ENCODE results near the gene VAV1. TPM values are rescaled to one million over a fixed set of nuclear protein-coding genes. Genes with fewer than 3 reads are reported as not detected.

Gene VAV1
- total and polyA plus RNA-seq, 2 donors, result 3.0 to 4.4 TPM

DNA sequence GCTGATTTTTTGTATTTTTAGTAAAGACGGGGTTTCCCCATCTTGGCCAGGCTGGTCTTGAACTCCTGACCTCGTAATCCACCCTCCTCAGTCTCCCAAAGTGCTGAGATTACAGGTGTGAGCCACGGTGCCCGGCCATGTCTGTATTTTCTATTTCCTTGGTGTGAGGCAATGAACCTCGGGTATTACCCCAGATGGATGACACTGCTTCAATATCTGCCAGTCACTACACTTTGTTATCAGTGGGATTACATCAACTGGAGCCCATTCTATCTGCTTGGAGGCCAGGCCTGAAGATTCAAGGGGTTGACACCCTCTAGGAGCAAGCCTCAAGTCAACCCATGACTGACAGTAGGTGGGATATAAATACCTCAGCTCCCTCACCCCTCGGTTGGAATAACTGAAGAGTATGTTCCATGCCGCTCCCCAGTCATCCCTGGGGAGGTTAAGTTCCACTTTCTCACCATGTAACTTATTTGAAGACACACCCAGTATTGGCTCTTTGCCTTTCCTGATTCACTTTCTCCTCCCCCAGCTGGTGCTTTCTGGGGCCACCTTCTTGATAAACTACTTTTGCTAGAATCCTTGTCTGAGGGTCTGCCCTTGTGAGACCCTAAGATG is 113.9 kb downstream of the VAV1 start:
- Histone ChIP-seq H3K4me1 (ENCODE audit: insufficient read depth) (no peaks in the 10 kb centered on the region), H3K4me3 (ENCODE audit: low read depth, low read length) (no peak overlapping the region), H3K27ac (ENCODE audit: low read depth) (no peak overlapping the region), H3K36me3 (ENCODE audit: insufficient read depth) (no peaks in the 10 kb centered on the region)
- DNase-seq (ENCODE audit: extremely low spot score), result no peak
- 77% methylated on average over 7 of the region's 7 CpGs for WGBS

DNA sequence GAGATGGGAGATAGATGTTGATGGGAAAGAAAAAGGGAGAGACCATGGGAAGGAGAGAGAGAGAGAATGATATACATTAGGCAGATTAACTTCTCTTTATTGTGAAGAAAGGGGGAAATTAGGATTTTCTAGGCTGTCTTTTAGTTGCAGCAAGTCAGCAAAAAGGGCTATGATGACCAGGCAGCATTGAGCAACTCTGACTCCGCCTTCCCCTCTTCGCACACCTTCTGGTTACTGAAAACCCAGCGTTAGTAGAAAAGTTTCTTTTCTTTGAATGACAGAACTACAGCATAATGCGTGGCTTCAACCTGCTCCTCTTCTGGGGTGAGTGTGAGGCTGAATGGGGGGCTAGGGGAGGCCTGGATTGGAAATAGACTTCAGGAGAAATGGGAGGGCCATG is 114.8 kb downstream of the VAV1 start, which contains the start of gene ADGRE1:
Gene ADGRE1, plus strand, starts transcription at position 264 of the 400 bp plus-strand sequence. Its CDS starts 30 bp downstream, at position 294.
- 64% methylated on average over 4 of the region's 4 CpGs for WGBS
- no peaks in the 10 kb centered on the region for H3K4me1 ChIP-seq (ENCODE audit: insufficient read depth)

DNA sequence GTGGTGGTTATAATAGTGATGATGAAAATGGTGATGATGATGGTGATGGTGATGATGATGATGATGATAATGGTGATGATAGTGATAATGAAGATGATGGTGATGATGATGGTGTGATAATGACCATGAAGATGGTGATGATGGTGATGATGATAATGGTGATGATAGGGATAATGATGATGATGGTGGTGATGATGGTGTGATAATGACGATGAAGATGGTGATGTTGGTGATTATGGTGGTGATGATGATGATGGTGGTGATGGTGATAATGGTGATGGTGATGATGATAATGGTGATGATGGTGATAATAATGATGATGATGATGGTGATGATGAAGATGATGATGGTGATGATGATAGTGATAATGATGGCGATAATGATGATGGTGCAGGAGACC is 116.5 kb downstream of the VAV1 start:
- no peaks in the 10 kb centered on the region for H3K4me1 ChIP-seq (ENCODE audit: insufficient read depth)
- DNase-seq (ENCODE audit: extremely low spot score), result no peak
- H3K4me3 ChIP-seq (ENCODE audit: low read depth, low read length), result no peak overlapping the region
- no peak overlapping the region for H3K27ac ChIP-seq (ENCODE audit: low read depth)
- WGBS, result 89% methylated on average over 2 of the region's 2 CpGs
- H3K36me3 ChIP-seq (ENCODE audit: insufficient read depth), result no peaks in the 10 kb centered on the region

More for the DNA sequence above, 114.8 kb downstream of the VAV1 start, which contains the start of gene ADGRE1:
- Histone ChIP-seq H3K4me3 (ENCODE audit: low read depth, low read length) (no peak within 1 kb of the TSS), H3K27ac (ENCODE audit: low read depth) (no peak within 1 kb of the TSS), H3K36me3 (ENCODE audit: insufficient read depth) (no peaks in the 10 kb centered on the region)
- no peak for DNase-seq (ENCODE audit: extremely low spot score)

DNA sequence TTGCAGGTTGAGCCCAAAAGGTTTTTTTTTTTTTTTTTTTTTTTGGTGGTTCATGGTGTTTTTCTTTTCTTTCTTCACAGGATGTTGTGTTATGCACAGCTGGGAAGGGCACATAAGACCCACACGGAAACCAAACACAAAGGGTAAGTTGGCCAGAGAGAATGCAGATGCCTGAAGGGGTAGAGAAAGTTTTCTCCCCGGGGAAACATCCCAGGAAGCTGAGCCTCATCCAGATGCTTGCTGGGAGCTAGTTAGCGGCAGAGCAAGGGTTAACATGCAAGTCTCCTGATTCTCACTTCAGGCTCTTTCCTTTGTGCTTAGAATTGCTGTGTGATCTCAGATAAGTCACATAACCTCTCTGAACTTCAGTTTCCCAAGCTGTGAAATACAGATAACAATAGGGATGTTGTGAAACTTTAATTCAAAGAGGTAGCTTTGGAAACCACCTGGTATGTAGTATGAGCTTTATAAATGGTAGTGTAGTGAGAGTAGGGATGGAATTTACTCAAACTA is 117.9 kb downstream of the VAV1 start:
- no peak overlapping the region for H3K4me3 ChIP-seq (ENCODE audit: low read depth, low read length)
- no peak overlapping the region for H3K27ac ChIP-seq (ENCODE audit: low read depth)
- H3K36me3 ChIP-seq (ENCODE audit: insufficient read depth), result no peaks in the 10 kb centered on the region
- DNase-seq (ENCODE audit: extremely low spot score), result no peak
- WGBS, result 56% methylated on average over 3 of the region's 3 CpGs
- H3K4me1 ChIP-seq (ENCODE audit: insufficient read depth), result no peaks in the 10 kb centered on the region

- H3K36me3 ChIP-seq (ENCODE audit: insufficient read depth), result no peaks in the 10 kb centered on the region
- no peak overlapping the region for H3K4me3 ChIP-seq (ENCODE audit: low read depth, low read length)
- H3K27ac ChIP-seq (ENCODE audit: low read depth), result no peak overlapping the region
- no peaks in the 10 kb centered on the region for H3K4me1 ChIP-seq (ENCODE audit: insufficient read depth)
- 65% methylated on average over 8 of the region's 8 CpGs for WGBS
- DNase-seq (ENCODE audit: extremely low spot score), result no peak
Observed at GRCh38 chr19:6890938-6891337, 118.4 kb downstream of the VAV1 start.

DNA sequence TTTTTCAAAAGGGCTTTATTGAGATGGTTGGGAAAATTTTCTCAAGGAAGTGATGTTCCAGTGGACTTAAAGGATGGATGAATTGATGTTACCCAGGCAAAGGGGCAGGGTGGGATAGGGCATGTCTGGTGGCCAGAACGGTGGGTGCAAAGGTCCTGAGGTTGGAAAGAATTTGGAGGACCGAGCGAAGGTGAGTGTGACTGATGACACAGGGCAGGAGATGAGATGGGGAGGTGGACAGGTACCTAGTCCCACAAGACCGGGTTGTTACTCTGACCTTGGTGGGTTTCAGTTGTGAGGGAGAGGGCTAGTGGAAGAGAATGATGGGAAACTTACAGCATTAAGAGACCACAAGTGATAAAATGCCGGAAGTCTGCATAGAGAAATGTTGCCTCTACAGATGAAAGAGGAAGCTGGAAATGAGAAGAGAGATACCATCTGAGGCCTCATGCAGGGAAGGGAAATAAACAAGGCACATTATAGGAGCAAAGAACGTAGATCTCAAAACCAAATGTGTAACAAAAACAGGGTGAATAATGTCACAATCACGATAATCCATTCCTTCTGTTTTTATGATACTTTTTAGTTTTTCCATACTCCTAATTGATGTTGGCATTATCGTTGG is 119.4 kb downstream of the VAV1 start:
- Histone ChIP-seq H3K36me3 (ENCODE audit: insufficient read depth) (no peaks in the 10 kb centered on the region), H3K4me1 (ENCODE audit: insufficient read depth) (no peaks in the 10 kb centered on the region), H3K27ac (ENCODE audit: low read depth) (no peak overlapping the region), H3K4me3 (ENCODE audit: low read depth, low read length) (no peak overlapping the region)
- DNase-seq (ENCODE audit: extremely low spot score), result no peak
- WGBS, result 73% methylated on average over 8 of the region's 8 CpGs

- H3K27ac ChIP-seq (ENCODE audit: low read depth), result no peak overlapping the region
- 81% methylated on average over 1 of the region's 1 CpG for WGBS
- H3K4me1 ChIP-seq (ENCODE audit: insufficient read depth), result no peaks in the 10 kb centered on the region
- DNase-seq (ENCODE audit: extremely low spot score), result no peak
- no peaks in the 10 kb centered on the region for H3K36me3 ChIP-seq (ENCODE audit: insufficient read depth)
- no peak overlapping the region for H3K4me3 ChIP-seq (ENCODE audit: low read depth, low read length)
Observed at GRCh38 chr19:6894313-6894712, 121.8 kb downstream of the VAV1 start.

DNA sequence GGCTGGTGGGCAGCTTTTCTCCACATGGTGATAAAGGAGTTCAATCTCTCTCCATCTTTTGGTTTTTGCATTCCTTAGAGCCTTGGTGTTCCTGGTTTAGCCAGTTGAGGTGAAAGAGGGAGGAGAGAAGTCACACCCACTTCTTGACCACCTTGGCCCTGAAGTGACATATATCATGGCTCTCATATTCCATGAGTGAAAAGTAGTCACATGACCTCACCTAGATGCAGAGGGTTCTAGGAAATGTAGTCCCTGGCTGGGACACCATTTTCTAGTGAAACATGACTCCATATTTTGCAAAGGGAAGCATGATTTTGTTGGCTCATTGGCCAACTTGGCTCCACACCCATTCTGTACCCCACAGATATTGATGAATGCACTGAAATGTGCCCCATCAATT is 130.9 kb downstream of the VAV1 start:
- Histone ChIP-seq H3K36me3 (ENCODE audit: insufficient read depth) (no peaks in the 10 kb centered on the region), H3K27ac (ENCODE audit: low read depth) (no peak overlapping the region), H3K4me3 (ENCODE audit: low read depth, low read length) (no peak overlapping the region), H3K4me1 (ENCODE audit: insufficient read depth) (no peaks in the 10 kb centered on the region)
- DNase-seq (ENCODE audit: extremely low spot score), result no peak

DNA sequence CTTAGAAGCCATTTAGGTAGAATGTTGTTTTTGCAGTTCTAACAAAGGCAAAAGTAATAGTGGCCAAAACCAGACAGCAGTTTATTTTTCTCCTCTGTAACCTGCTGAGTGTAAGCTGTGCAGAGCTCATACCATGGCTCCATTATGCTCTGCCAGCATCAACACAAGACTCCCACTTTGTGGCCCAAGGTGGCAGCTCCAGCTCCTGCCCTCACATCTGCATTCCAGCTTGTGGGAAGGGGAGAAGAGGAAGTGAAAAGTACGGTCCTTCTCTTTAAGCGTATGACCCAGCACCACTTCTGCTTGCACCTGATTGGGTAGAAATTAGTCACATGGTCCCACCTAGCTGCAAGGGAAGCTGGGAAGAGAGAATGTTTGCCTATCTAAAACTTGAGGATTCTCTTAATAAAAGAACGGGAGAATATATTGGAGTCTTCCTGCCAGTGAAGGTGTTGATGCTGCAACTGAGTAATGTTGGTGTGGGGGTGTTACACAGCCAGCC is 134.1 kb downstream of the VAV1 start:
- DNase-seq (ENCODE audit: extremely low spot score), result no peak
- WGBS, result 17% methylated on average over 3 of the region's 3 CpGs
- Histone ChIP-seq H3K4me3 (ENCODE audit: low read depth, low read length) (no peak overlapping the region), H3K27ac (ENCODE audit: low read depth) (no peak overlapping the region), H3K4me1 (ENCODE audit: insufficient read depth) (no peaks in the 10 kb centered on the region), H3K36me3 (ENCODE audit: insufficient read depth) (no peaks in the 10 kb centered on the region)

Other genes starting within 250 kb of the VAV1 start
- gene TNFSF9, start 241.7 kb upstream of the VAV1 start, total RNA-seq, result 0.53 TPM
- gene TNFSF9, start 241.7 kb upstream of the VAV1 start, polyA plus RNA-seq, result 0.91 TPM
- gene CD70, start 181.6 kb upstream of the VAV1 start, total RNA-seq, result not detected
- not detected for gene CD70, start 181.6 kb upstream of the VAV1 start, polyA plus RNA-seq
- 0.48 TPM for gene TNFSF14, start 102.5 kb upstream of the VAV1 start, total RNA-seq
- 1.9 TPM for gene TNFSF14, start 102.5 kb upstream of the VAV1 start, polyA plus RNA-seq
- 38.9 TPM for gene C3, start 52.1 kb upstream of the VAV1 start, total RNA-seq
- 1,354 TPM for gene C3, start 52.1 kb upstream of the VAV1 start, polyA plus RNA-seq
- 23.2 TPM for gene GPR108, start 35.1 kb upstream of the VAV1 start, total RNA-seq
- gene GPR108, start 35.1 kb upstream of the VAV1 start, polyA plus RNA-seq, result 66.8 TPM
- gene TRIP10, start 33.0 kb upstream of the VAV1 start, total RNA-seq, result 28.5 TPM
- gene TRIP10, start 33.0 kb upstream of the VAV1 start, polyA plus RNA-seq, result 113 TPM
- 11.4 TPM for gene SH2D3A, start 5.3 kb upstream of the VAV1 start, total RNA-seq
- gene SH2D3A, start 5.3 kb upstream of the VAV1 start, polyA plus RNA-seq, result 5.5 TPM
- gene ADGRE1, start 114.9 kb downstream of the VAV1 start, total RNA-seq, result 0.53 TPM
- gene ADGRE1, start 114.9 kb downstream of the VAV1 start, polyA plus RNA-seq, result 0.10 TPM
- not detected for gene MBD3L2B, start 248.7 kb downstream of the VAV1 start, total RNA-seq
- gene MBD3L2B, start 248.7 kb downstream of the VAV1 start, polyA plus RNA-seq, result not detected